Activated CD8-positive, alpha-beta memory T cell treated with anti-CD3 and anti-CD28 coated beads, Interleukin-2, amount 50 U/mL, for 24 hours (primary cell): ENCODE data around the gene CFB.
"Not testable (repeated sequence)": the region's sequence is repeated elsewhere in the genome, so short reads cannot be mapped to it uniquely, and the experiment has no call there.

Experiments used
- DNase-seq: peaks from one replicate; pipeline ENCODE4 v3.0.0-alpha.2; 2020; ENCODE audit errors: extremely low read depth

CFB gene

DNA sequence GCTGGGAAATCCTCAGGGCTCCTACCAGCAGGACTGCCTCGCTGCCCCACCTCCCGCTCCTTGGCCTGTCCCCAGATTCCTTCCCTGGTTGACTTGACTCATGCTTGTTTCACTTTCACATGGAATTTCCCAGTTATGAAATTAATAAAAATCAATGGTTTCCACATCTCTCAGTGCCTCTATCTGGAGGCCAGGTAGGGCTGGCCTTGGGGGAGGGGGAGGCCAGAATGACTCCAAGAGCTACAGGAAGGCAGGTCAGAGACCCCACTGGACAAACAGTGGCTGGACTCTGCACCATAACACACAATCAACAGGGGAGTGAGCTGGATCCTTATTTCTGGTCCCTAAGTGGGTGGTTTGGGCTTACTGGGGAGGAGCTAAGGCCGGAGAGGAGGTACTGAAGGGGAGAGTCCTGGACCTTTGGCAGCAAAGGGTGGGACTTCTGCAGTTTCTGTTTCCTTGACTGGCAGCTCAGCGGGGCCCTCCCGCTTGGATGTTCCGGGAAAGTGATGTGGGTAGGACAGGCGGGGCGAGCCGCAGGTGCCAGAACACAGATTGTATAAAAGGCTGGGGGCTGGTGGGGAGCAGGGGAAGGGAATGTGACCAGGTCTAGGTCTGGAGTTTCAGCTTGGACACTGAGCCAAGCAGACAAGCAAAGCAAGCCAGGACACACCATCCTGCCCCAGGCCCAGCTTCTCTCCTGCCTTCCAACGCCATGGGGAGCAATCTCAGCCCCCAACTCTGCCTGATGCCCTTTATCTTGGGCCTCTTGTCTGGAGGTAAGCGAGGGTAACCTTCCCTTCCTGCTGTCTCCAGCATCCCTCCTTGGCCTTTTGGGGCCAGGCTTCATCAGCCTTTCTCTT lies at the start of gene CFB:
Gene CFB (plus strand): TSS at position 589 of the 863 bp plus-strand sequence. CDS start 127 bp downstream, at position 716.
- DNase-seq, result no peak

GRCh38 chr6:31896493-31896855 lies 49.4 kb upstream of the CFB start:
- DNase-seq, result no peak

DNA sequence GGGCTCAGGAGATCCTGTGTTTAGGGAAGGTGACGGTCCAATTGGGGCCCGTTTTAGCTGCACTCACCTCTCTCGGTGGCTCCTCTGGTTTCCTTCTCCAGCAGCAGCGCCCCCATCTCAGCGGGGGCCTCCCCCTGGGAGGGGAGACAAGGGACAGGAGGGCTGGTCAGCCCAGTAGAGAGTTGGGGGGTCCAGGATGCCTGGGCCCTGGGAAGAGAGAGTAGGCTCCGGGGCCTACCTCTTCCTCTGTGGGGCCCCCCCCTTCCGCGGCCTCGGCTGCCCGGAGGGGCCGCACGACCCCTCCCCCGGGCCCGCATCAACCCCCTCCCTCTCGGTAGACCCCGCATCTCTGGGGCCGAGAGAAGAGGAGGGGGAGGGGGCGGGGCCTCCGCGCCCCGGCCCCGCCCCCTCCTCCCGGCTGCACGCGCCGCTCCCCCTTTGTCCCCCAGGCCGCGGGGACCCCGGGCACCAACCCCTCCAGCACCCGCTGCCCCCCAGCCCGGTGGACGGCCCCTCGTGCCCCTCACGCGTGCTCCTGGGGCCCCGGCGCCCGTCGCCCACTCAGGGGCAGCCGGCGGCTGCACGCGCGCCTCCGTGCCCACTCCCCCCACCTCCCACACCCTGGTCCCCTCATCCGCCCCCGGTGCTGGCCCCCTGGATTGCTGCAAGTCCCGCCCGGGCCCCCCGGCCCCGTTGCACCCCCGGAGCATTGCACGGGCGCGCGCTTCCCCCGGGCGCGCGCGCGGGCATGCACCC lies 48.9 kb upstream of the CFB start:
- DNase-seq, result no peak

DNA sequence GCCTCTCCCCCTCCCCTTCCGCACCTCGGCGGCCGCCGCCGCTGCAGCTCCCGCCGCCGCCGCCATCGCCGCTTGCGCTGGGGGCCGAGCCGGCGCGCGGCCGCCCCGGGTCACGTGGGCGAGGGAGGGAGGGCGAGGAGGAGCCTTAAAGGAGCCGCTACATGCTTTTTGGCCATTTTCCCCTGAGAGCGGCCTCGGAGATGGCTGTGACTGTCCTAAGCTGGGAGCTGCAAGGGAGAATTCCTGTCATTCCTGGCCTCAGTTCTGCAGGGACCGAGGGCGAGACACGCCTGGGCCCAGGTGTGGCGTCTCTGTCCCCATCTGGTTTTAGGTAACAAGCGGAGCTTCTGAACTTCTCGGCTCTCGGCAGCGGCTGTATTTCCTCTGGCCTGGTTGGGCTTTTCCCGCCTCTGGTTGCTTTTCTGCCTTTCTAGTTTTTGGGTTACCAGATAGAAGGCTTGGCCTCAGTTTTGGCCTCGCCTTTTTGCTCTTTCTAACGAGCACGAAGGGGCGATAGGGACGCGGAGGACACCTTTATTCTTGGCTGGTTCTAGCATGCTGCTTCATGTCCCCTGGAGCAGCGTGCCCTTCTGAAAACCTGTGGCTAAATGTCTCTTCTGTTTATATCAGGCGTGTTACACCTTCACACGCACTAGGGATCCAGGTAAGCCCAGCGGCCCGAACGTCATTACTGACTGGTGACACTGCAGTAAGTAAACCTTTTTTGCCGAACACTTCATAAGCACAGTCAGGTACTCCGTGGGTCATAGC lies 48.1 kb upstream of the CFB start, which contains the start of gene EHMT2:
Gene EHMT2 (minus strand): TSS at position 87 of the 771 bp plus-strand sequence. CDS start 21 bp downstream, at position 66.
- peak; percentile 53 for DNase-seq

DNA sequence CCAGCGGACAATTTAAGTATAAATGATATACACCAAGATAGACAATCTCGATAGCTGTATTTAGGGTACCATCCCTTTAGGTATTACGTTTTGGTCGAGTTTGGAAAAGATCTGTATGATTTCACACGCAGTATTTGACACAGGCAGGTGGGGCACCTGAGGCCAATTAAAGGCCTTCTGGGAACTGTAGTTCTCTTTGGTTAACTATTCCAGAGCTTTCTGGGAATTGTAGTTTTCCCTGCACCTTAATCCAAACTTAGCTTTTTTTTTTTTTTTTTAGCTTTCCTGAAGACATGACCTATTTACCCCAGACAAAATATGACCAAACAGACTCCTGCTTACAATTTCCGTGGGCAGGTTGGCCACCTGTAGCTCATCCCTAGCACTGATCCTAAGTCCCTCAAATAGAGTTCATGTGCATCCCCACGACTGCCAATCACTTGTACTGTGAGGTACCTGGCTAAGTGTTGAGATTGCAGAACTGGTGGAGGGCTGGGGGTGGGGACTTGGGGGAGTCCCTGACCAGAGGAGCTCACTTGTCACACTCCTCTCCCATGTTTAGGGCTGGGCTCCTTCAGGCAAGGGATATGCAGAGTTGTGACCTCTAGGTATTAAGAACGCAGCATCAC lies 47.4 kb upstream of the CFB start:
- DNase-seq, result no peak

GRCh38 chr6:31899215-31899614 lies 46.7 kb upstream of the CFB start:
- no peak for DNase-seq

GRCh38 chr6:31899882-31900722 lies 45.8 kb upstream of the CFB start:
- no peak for DNase-seq

DNA sequence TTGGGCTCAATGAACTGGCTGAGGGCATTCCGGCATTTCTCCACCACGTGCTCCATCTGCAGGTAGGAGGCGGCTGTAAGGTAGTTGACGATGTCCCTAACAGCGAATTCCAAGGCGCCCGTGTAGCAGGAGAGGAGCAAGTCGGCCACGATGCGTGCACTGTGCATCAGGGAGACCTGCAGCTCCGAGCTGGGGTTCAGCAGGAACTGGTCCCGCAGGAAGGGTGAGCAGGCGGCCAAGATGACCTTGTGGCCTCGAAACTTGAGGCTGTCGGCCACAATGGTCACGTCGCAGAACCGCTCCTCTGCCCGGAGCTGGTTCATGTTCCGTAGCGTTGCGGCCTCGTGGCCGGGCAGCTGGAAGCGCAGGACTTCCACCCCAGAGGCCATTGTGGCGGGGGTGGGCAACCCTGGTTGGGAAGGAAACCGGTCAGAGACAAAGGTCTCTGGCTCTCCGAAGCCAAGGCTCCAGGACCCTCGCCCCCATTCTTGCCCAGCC lies 44.9 kb upstream of the CFB start:
- DNase-seq, result no peak

- DNase-seq, result no peak
Measured at GRCh38 chr6:31901415-31901952, 44.4 kb upstream of the CFB start.

GRCh38 chr6:31901953-31902643 lies 43.8 kb upstream of the CFB start, which contains the start of gene ZBTB12:
Gene ZBTB12, minus strand, starts transcription at chr6:31902086. Its CDS starts 781 bp downstream, at chr6:31901305.
- peak; percentile 61 for DNase-seq

GRCh38 chr6:31903957-31904356 lies 41.9 kb upstream of the CFB start:
- DNase-seq, result no peak

DNA sequence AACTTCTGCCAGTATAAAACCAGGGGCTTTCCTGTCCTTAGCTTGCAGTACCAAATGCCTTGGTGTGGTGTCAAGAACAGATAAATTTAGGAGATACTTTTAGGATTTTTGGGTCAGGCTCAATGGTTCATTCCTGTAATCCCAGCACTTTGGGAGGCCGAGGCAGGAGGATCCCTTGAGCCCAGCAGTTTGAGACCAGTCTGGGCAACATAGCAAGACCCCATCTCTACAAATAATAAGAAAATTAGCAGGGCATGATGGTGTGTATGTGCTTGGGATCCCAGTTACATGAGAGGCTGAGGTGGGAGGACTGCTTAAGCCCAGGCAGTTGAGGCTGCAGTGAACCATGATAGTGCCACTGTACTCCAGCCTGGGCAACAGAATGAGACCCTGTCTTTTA lies 40.9 kb upstream of the CFB start:
- no peak for DNase-seq

- no peak for DNase-seq
Measured at GRCh38 chr6:31906122-31906521, 39.8 kb upstream of the CFB start.

- not testable (repeated sequence) for DNase-seq
Measured at GRCh38 chr6:31906727-31907126, 39.2 kb upstream of the CFB start.

- DNase-seq, result no peak
Measured at GRCh38 chr6:31907158-31907813, 38.6 kb upstream of the CFB start.

DNA sequence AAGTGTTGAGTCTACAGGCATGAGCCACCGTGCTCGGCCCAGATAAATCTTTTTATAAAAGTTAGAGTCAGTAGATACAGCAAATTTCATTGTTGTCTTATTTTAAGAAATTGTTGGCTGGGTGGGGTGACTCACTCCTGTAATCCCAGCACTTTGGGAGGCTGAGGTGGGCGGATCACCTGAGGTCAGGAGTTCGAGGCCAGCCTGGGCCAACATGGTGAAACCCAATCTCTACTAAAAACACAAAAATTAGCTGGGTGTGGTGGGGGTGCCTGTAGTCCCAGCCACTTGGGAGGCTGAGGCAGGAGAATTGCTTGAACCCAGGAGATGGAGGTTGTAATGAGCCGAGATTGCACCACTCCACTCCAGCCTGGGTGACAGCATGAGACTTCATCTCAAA lies 37.6 kb upstream of the CFB start:
- DNase-seq, result not testable (repeated sequence)

- DNase-seq, result no peak
Measured at GRCh38 chr6:31908791-31909190, 37.1 kb upstream of the CFB start.

- not testable (repeated sequence) for DNase-seq
Measured at GRCh38 chr6:31909298-31909697, 36.6 kb upstream of the CFB start.
